ENCODE data around the gene TSSK3.

Gene TSSK3

GRCh38 chr1:32376199-32376598 is 13.9 kb downstream of the TSSK3 start:
- H3K4me2 ChIP-seq (ENCODE audit: insufficient read depth, low read length) = no peak overlapping the region
- DNase-seq = no peak
- H3K4me1 ChIP-seq (ENCODE audit: insufficient read depth, low read length) = peaks cover 13% of the 10 kb centered on the region
- H3K4me3 ChIP-seq (ENCODE audit: low read depth in 1 of 2, low read length in 2 of 2) = no peak overlapping the region
- H3K9me3 ChIP-seq (ENCODE audit: insufficient read depth, low read length, severe bottlenecking) = no peaks in the 10 kb centered on the region
- H4K20me1 ChIP-seq (ENCODE audit: insufficient read depth, low read length) = no peaks in the 10 kb centered on the region
- ATAC-seq (ENCODE audit: insufficient read depth, low read depth) = no peak
- no peak overlapping the region for H2AFZ ChIP-seq (ENCODE audit: low read depth, low read length)
- TF ChIP-seq EZH2 (IDR thresholded peaks at IDR 0.05; ENCODE audit: borderline replicate concordance, low read depth, low read length, severe bottlenecking) (no peak), CTCF (IDR thresholded peaks at IDR 0.05; ENCODE audit: borderline replicate concordance, extremely low read depth, low read length, poor library complexity, severe bottlenecking) (no peak)
- H3K9ac ChIP-seq (ENCODE audit: low read depth, low read length) = no peak overlapping the region
- H3K36me3 ChIP-seq (ENCODE audit: insufficient read depth, low read length) = peaks cover 96% of the 10 kb centered on the region
- no peak overlapping the region for H3K27ac ChIP-seq (ENCODE audit: low read length)
- no peaks in the 10 kb centered on the region for H3K27me3 ChIP-seq (ENCODE audit: insufficient read depth, low read length, poor library complexity)
- no peaks in the 10 kb centered on the region for H3K79me2 ChIP-seq (ENCODE audit: insufficient read depth, low read length)

GRCh38 chr1:32377541-32378220 is 15.3 kb downstream of the TSSK3 start:
- Histone ChIP-seq H3K27ac (ENCODE audit: low read length) (no peak overlapping the region), H3K4me1 (ENCODE audit: insufficient read depth, low read length) (peaks cover 5% of the 10 kb centered on the region; the same call in 1 of the 2 replicates), H3K27me3 (ENCODE audit: insufficient read depth, low read length, poor library complexity) (no peaks in the 10 kb centered on the region), H3K79me2 (ENCODE audit: insufficient read depth, low read length) (no peaks in the 10 kb centered on the region), H3K4me2 (ENCODE audit: insufficient read depth, low read length) (no peak overlapping the region), H3K36me3 (ENCODE audit: insufficient read depth, low read length) (peaks cover 98% of the 10 kb centered on the region), H4K20me1 (ENCODE audit: insufficient read depth, low read length) (no peaks in the 10 kb centered on the region), H3K9me3 (ENCODE audit: insufficient read depth, low read length, severe bottlenecking) (no peaks in the 10 kb centered on the region), H3K9ac (ENCODE audit: low read depth, low read length) (no peak overlapping the region), H3K4me3 (ENCODE audit: low read depth in 1 of 2, low read length in 2 of 2) (no peak overlapping the region), H2AFZ (ENCODE audit: low read depth, low read length) (no peak overlapping the region)
- DNase-seq (no peak), ATAC-seq (ENCODE audit: insufficient read depth, low read depth) (no peak)
- TF ChIP-seq EZH2 (IDR thresholded peaks at IDR 0.05; ENCODE audit: borderline replicate concordance, low read depth, low read length, severe bottlenecking) = no peak
- no peak for TF ChIP-seq CTCF (IDR thresholded peaks at IDR 0.05; ENCODE audit: borderline replicate concordance, extremely low read depth, low read length, poor library complexity, severe bottlenecking)

- Histone ChIP-seq H3K4me2 (ENCODE audit: insufficient read depth, low read length) (no peak overlapping the region), H3K36me3 (ENCODE audit: insufficient read depth, low read length) (peaks cover 98% of the 10 kb centered on the region), H3K9ac (ENCODE audit: low read depth, low read length) (no peak overlapping the region), H2AFZ (ENCODE audit: low read depth, low read length) (no peak overlapping the region), H3K27ac (ENCODE audit: low read length) (no peak overlapping the region), H3K9me3 (ENCODE audit: insufficient read depth, low read length, severe bottlenecking) (no peaks in the 10 kb centered on the region), H3K4me1 (ENCODE audit: insufficient read depth, low read length) (no peaks in the 10 kb centered on the region), H3K27me3 (ENCODE audit: insufficient read depth, low read length, poor library complexity) (no peaks in the 10 kb centered on the region), H3K4me3 (ENCODE audit: low read depth in 1 of 2, low read length in 2 of 2) (no peak overlapping the region), H3K79me2 (ENCODE audit: insufficient read depth, low read length) (no peaks in the 10 kb centered on the region), H4K20me1 (ENCODE audit: insufficient read depth, low read length) (no peaks in the 10 kb centered on the region)
- TF ChIP-seq CTCF (IDR thresholded peaks at IDR 0.05; ENCODE audit: borderline replicate concordance, extremely low read depth, low read length, poor library complexity, severe bottlenecking) (no peak), EZH2 (IDR thresholded peaks at IDR 0.05; ENCODE audit: borderline replicate concordance, low read depth, low read length, severe bottlenecking) (no peak)
- ATAC-seq (ENCODE audit: insufficient read depth, low read depth) (no peak), DNase-seq (no peak)
These were observed 17.7 kb downstream of the TSSK3 start for GRCh38 chr1:32380057-32380456.
